ENCODE data around the gene OR10V1.
"Not testable (repeated sequence)": the region's sequence is repeated elsewhere in the genome, so short reads cannot be mapped to it uniquely, and the experiment has no call there.

OR10V1 gene

GRCh38 chr11:59681260-59681725 lies 32.4 kb downstream of the OR10V1 start:
- not testable (repeated sequence) for H3K9me3 ChIP-seq (ENCODE audit: control insufficient read depth, low read length); H3K36me3 ChIP-seq (ENCODE audit: control insufficient read depth, insufficient read depth, low read length); H3K4me3 ChIP-seq (ENCODE audit: extremely low read depth, insufficient read depth, low read length, poor library complexity, severe bottlenecking); H3K4me1 ChIP-seq (ENCODE audit: control insufficient read depth, insufficient read depth, low read length, poor library complexity, severe bottlenecking)
- peak overlapping the region; percentile 58 for H3K27ac ChIP-seq (ENCODE audit: low read depth, low read length, severe bottlenecking)
- 70 to 97% methylated on average over 6 to 7 of the region's 7 CpGs for WGBS, 2 experiments (ENCODE audit: insufficient coverage in 2 of 2)

- Histone ChIP-seq H3K36me3 (ENCODE audit: control insufficient read depth, insufficient read depth, low read length) (no peaks in the 10 kb centered on the region), H3K4me3 (ENCODE audit: extremely low read depth, insufficient read depth, low read length, poor library complexity, severe bottlenecking) (no peak overlapping the region), H3K27ac (ENCODE audit: low read depth, low read length, severe bottlenecking) (peak overlapping the region; percentile 58), H3K9me3 (ENCODE audit: control insufficient read depth, low read length) (no peaks in the 10 kb centered on the region), H3K4me1 (ENCODE audit: control insufficient read depth, insufficient read depth, low read length, poor library complexity, severe bottlenecking) (no peaks in the 10 kb centered on the region)
- 14 to 25% methylated on average over 1 of the region's 1 CpG for WGBS, 2 experiments (ENCODE audit: insufficient coverage in 2 of 2)
Observed at GRCh38 chr11:59680287-59681154, 33.1 kb downstream of the OR10V1 start.

- Histone ChIP-seq H3K36me3 (ENCODE audit: control insufficient read depth, insufficient read depth, low read length) (no peaks in the 10 kb centered on the region), H3K4me3 (ENCODE audit: extremely low read depth, insufficient read depth, low read length, poor library complexity, severe bottlenecking) (no peak overlapping the region), H3K9me3 (ENCODE audit: control insufficient read depth, low read length) (no peaks in the 10 kb centered on the region), H3K4me1 (ENCODE audit: control insufficient read depth, insufficient read depth, low read length, poor library complexity, severe bottlenecking) (no peaks in the 10 kb centered on the region), H3K27ac (ENCODE audit: low read depth, low read length, severe bottlenecking) (no peak overlapping the region)
Observed at GRCh38 chr11:59679347-59679746, 34.3 kb downstream of the OR10V1 start.

- Histone ChIP-seq H3K36me3 (ENCODE audit: control insufficient read depth, insufficient read depth, low read length) (no peaks in the 10 kb centered on the region), H3K4me1 (ENCODE audit: control insufficient read depth, insufficient read depth, low read length, poor library complexity, severe bottlenecking) (no peaks in the 10 kb centered on the region), H3K4me3 (ENCODE audit: extremely low read depth, insufficient read depth, low read length, poor library complexity, severe bottlenecking) (no peak overlapping the region), H3K27ac (ENCODE audit: low read depth, low read length, severe bottlenecking) (no peak overlapping the region), H3K9me3 (ENCODE audit: control insufficient read depth, low read length) (no peaks in the 10 kb centered on the region)
- 77 to 100% methylated on average over 3 of the region's 3 CpGs for WGBS, 2 experiments (ENCODE audit: insufficient coverage in 2 of 2)
Observed at GRCh38 chr11:59678813-59679165, 34.9 kb downstream of the OR10V1 start.

- Histone ChIP-seq H3K4me1 (ENCODE audit: control insufficient read depth, insufficient read depth, low read length, poor library complexity, severe bottlenecking) (no peaks in the 10 kb centered on the region), H3K36me3 (ENCODE audit: control insufficient read depth, insufficient read depth, low read length) (no peaks in the 10 kb centered on the region), H3K4me3 (ENCODE audit: extremely low read depth, insufficient read depth, low read length, poor library complexity, severe bottlenecking) (no peak overlapping the region), H3K27ac (ENCODE audit: low read depth, low read length, severe bottlenecking) (no peak overlapping the region), H3K9me3 (ENCODE audit: control insufficient read depth, low read length) (no peaks in the 10 kb centered on the region)
- 86% methylated on average over 1 of the region's 2 CpGs; no CpG with 5 or more reads in 1 of the 2 experiments for WGBS, 2 experiments (ENCODE audit: insufficient coverage in 2 of 2)
Observed at GRCh38 chr11:59678118-59678812, 35.4 kb downstream of the OR10V1 start.

- Histone ChIP-seq H3K36me3 (ENCODE audit: control insufficient read depth, insufficient read depth, low read length) (no peaks in the 10 kb centered on the region), H3K4me3 (ENCODE audit: extremely low read depth, insufficient read depth, low read length, poor library complexity, severe bottlenecking) (no peak overlapping the region), H3K27ac (ENCODE audit: low read depth, low read length, severe bottlenecking) (no peak overlapping the region), H3K9me3 (ENCODE audit: control insufficient read depth, low read length) (no peaks in the 10 kb centered on the region), H3K4me1 (ENCODE audit: control insufficient read depth, insufficient read depth, low read length, poor library complexity, severe bottlenecking) (no peaks in the 10 kb centered on the region)
- WGBS, 2 experiments (ENCODE audit: insufficient coverage in 2 of 2), result 78 to 84% methylated on average over 5 to 6 of the region's 8 CpGs
Observed at GRCh38 chr11:59676205-59676604, 37.4 kb downstream of the OR10V1 start.

- no CpG with 5 or more reads among the region's 2 CpGs for WGBS, 2 experiments (ENCODE audit: insufficient coverage in 2 of 2)
- H3K4me3 ChIP-seq (ENCODE audit: extremely low read depth, insufficient read depth, low read length, poor library complexity, severe bottlenecking), result no peak overlapping the region
- H3K36me3 ChIP-seq (ENCODE audit: control insufficient read depth, insufficient read depth, low read length), result no peaks in the 10 kb centered on the region
- H3K27ac ChIP-seq (ENCODE audit: low read depth, low read length, severe bottlenecking), result no peak overlapping the region
- H3K9me3 ChIP-seq (ENCODE audit: control insufficient read depth, low read length), result no peaks in the 10 kb centered on the region
- no peaks in the 10 kb centered on the region for H3K4me1 ChIP-seq (ENCODE audit: control insufficient read depth, insufficient read depth, low read length, poor library complexity, severe bottlenecking)
Observed at GRCh38 chr11:59674291-59674690, 39.4 kb downstream of the OR10V1 start.

GRCh38 chr11:59673291-59673690 lies 40.4 kb downstream of the OR10V1 start:
- WGBS, 2 experiments (ENCODE audit: insufficient coverage in 2 of 2), result 100% methylated on average over 1 of the region's 2 CpGs; no CpG with 5 or more reads in 1 of the 2 experiments
- Histone ChIP-seq H3K4me1 (ENCODE audit: control insufficient read depth, insufficient read depth, low read length, poor library complexity, severe bottlenecking) (no peaks in the 10 kb centered on the region), H3K27ac (ENCODE audit: low read depth, low read length, severe bottlenecking) (no peak overlapping the region), H3K36me3 (ENCODE audit: control insufficient read depth, insufficient read depth, low read length) (no peaks in the 10 kb centered on the region), H3K4me3 (ENCODE audit: extremely low read depth, insufficient read depth, low read length, poor library complexity, severe bottlenecking) (no peak overlapping the region), H3K9me3 (ENCODE audit: control insufficient read depth, low read length) (no peaks in the 10 kb centered on the region)

GRCh38 chr11:59671471-59671870 lies 42.2 kb downstream of the OR10V1 start:
- Histone ChIP-seq H3K4me1 (ENCODE audit: control insufficient read depth, insufficient read depth, low read length, poor library complexity, severe bottlenecking) (peaks cover 5% of the 10 kb centered on the region), H3K36me3 (ENCODE audit: control insufficient read depth, insufficient read depth, low read length) (peaks cover 12% of the 10 kb centered on the region), H3K27ac (ENCODE audit: low read depth, low read length, severe bottlenecking) (no peak overlapping the region), H3K9me3 (ENCODE audit: control insufficient read depth, low read length) (no peaks in the 10 kb centered on the region), H3K4me3 (ENCODE audit: extremely low read depth, insufficient read depth, low read length, poor library complexity, severe bottlenecking) (no peak overlapping the region)
- 86 to 100% methylated on average over 5 of the region's 11 CpGs for WGBS, 2 experiments (ENCODE audit: insufficient coverage in 2 of 2)

- no peaks in the 10 kb centered on the region for H3K9me3 ChIP-seq (ENCODE audit: control insufficient read depth, low read length)
- H3K36me3 ChIP-seq (ENCODE audit: control insufficient read depth, insufficient read depth, low read length), result peaks cover 27% of the 10 kb centered on the region
- peaks cover 5% of the 10 kb centered on the region for H3K4me1 ChIP-seq (ENCODE audit: control insufficient read depth, insufficient read depth, low read length, poor library complexity, severe bottlenecking)
- 14 to 15% methylated on average over 15 to 17 of the region's 22 CpGs for WGBS, 2 experiments (ENCODE audit: insufficient coverage in 2 of 2)
- H3K4me3 ChIP-seq (ENCODE audit: extremely low read depth, insufficient read depth, low read length, poor library complexity, severe bottlenecking), result peak overlapping the region; percentile 89
- H3K27ac ChIP-seq (ENCODE audit: low read depth, low read length, severe bottlenecking), result peak overlapping the region; percentile 100
Observed at GRCh38 chr11:59669611-59670009, 44.0 kb downstream of the OR10V1 start.

Measured in mesodermal cell (in vitro differentiated cells).